ENCODE data around the gene TM7SF2. TPM values are rescaled to one million over a fixed set of nuclear protein-coding genes. Genes with fewer than 3 reads are reported as not detected.

TM7SF2 gene
- total RNA-seq, 1 experiment from 2014 or later, result 74.8 TPM

- WGBS (ENCODE audit: extremely low coverage, insufficient read length, low lambda C conversion rate), result no CpG with 5 or more reads among the region's 11 CpGs
- no peaks in the 10 kb centered on the region for H3K9me3 ChIP-seq (ENCODE audit: control insufficient read depth, low read depth, low read length)
These were observed 24.5 kb upstream of the TM7SF2 start for GRCh38 chr11:65087216-65087615.

More at GRCh38 chr11:65087216-65087615, 24.5 kb upstream of the TM7SF2 start:
- no peaks in the 10 kb centered on the region for H3K27me3 Mint-ChIP-seq (ENCODE audit: low read depth)
- H3K27ac ChIP-seq (ENCODE audit: insufficient read length, low read depth, low read length), result no peak overlapping the region
- H3K4me1 ChIP-seq (ENCODE audit: insufficient read depth, low read length), result no peaks in the 10 kb centered on the region
- no peak overlapping the region for H2BK20ac ChIP-seq (ENCODE audit: low read depth, low read length, poor library complexity, severe bottlenecking)
- H4K20me1 ChIP-seq (ENCODE audit: control insufficient read depth, insufficient read depth, insufficient read length), result peaks cover 3% of the 10 kb centered on the region
- no peak overlapping the region for H2BK12ac ChIP-seq (ENCODE audit: insufficient read length, low read depth, low read length)
- H3K79me1 ChIP-seq (ENCODE audit: insufficient read depth, low read depth, low read length, poor library complexity, severe bottlenecking), result no peaks in the 10 kb centered on the region
- H3K23ac ChIP-seq (ENCODE audit: insufficient read length, low read depth, low read length), result no peak overlapping the region
- H3T11ph ChIP-seq (ENCODE audit: low read length), result no peak overlapping the region
- peaks cover 14 to 16% of the 10 kb centered on the region in 2 experiments for H3K4me1 Mint-ChIP-seq
- peaks cover 8% of the 10 kb centered on the region; the same call in 1 of the 2 replicates for H3K79me2 ChIP-seq (ENCODE audit: insufficient read depth, low read length)
- no peak for DNase-seq
- no peak overlapping the region for H4K5ac ChIP-seq (ENCODE audit: insufficient read length, low read depth, low read length)
- TF ChIP-seq CTCF (conservative IDR thresholded peaks at IDR 0.05), result no peak
- H3K56ac ChIP-seq (ENCODE audit: insufficient read length, low read depth, low read length), result no peak overlapping the region
- no peak overlapping the region for H2AK5ac ChIP-seq (ENCODE audit: insufficient read length, low read length)
- no peak overlapping the region for H4K8ac ChIP-seq (replicated peaks; ENCODE audit: insufficient read length, low read depth, low read length)
- H3K4ac ChIP-seq (ENCODE audit: low read depth, low read length), result no peak overlapping the region
- H2BK120ac ChIP-seq (ENCODE audit: low read depth, low read length, poor library complexity, severe bottlenecking), result no peak overlapping the region
- peaks cover 12% of the 10 kb centered on the region for H3K23me2 ChIP-seq (ENCODE audit: insufficient read length, low read depth, low read length, poor library complexity, severe bottlenecking)
- peaks cover 10 to 47% (median 45%) of the 10 kb centered on the region in 3 experiments for H3K36me3 Mint-ChIP-seq (ENCODE audit: insufficient read depth in 1 of 3, low read depth in 3 of 3)
- H3K14ac ChIP-seq (ENCODE audit: insufficient read depth, low read length), result no peak overlapping the region
- no peak overlapping the region for H2AFZ ChIP-seq (ENCODE audit: low read length)
- no peak overlapping the region for H3K9ac ChIP-seq (ENCODE audit: extremely low read depth, insufficient read length, low read length)
- no peak overlapping the region for H2BK5ac ChIP-seq (ENCODE audit: insufficient read length, low read length)
- no peak overlapping the region for H3K18ac ChIP-seq (ENCODE audit: insufficient read length, low read depth, low read length)
- no peak overlapping the region; a peak in 1 of 7 replicates for H3K27ac Mint-ChIP-seq
- no peak overlapping the region for H4K91ac ChIP-seq (ENCODE audit: insufficient read length, low read depth, low read length)
- no peak overlapping the region for H3K4me3 Mint-ChIP-seq
- H3K9me3 Mint-ChIP-seq, result no peaks in the 10 kb centered on the region; a peak in 1 of 5 replicates
- no peaks in the 10 kb centered on the region for H3K27me3 ChIP-seq (ENCODE audit: insufficient read depth, low read length)
- H2BK15ac ChIP-seq (ENCODE audit: low read depth, low read length), result no peak overlapping the region
- H3K4me2 ChIP-seq (ENCODE audit: insufficient read depth, insufficient read length, low read length), result no peak overlapping the region
